MG63 (cell line): Measurements from ENCODE around the gene CILP2. TPM values are rescaled to one million over a fixed set of nuclear protein-coding genes. Genes with fewer than 3 reads are reported as not detected.

ENCODE experiments used
- DNase-seq: peaks from one replicate; pipeline ENCODE4 v3.0.0-alpha.2; 2020
- H3K27me3 ChIP-seq: fragments of 250-450 bp; sonication (Bioruptor Pico); 2 replicates; pipeline ENCODE4 v1.5.1; 2020; ENCODE audit warnings: mild to moderate bottlenecking, moderate library complexity
- H3K36me3 ChIP-seq: fragments of 250-450 bp; sonication (Bioruptor Pico); 2 replicates; pipeline ENCODE4 v1.5.1; 2020; ENCODE audit warnings: mild to moderate bottlenecking, moderate library complexity
- H3K4me3 ChIP-seq: fragments of 250-450 bp; sonication (Bioruptor Pico); 2 replicates; pipeline ENCODE4 v1.5.1; 2020; ENCODE audit warnings: mild to moderate bottlenecking, moderate library complexity
- H3K9me3 ChIP-seq: fragments of 250-450 bp; sonication (Bioruptor Pico); 2 replicates; pipeline ENCODE4 v1.5.1; 2020; ENCODE audit warnings: mild to moderate bottlenecking, moderate library complexity
- total RNA-seq: library from RNA; depleted of rRNA; stranded (reverse); fragments of >200 nt; shearing (Covaris generic); gene quantifications from 2 replicates; pipeline ENCODE4 v1.2.3, GENCODE V29; 2014; ENCODE audit warnings: low replicate concordance

CILP2 gene
- total RNA-seq, 1 experiment from 2014 or later, result 0.66 TPM

GRCh38 chr19:19566306-19566705 lies 28.2 kb downstream of the CILP2 start:
- DNase-seq, result no peak
- H3K9me3 ChIP-seq, result no peaks in the 10 kb centered on the region
- no peaks in the 10 kb centered on the region; the same call in none of the 2 replicates for H3K36me3 ChIP-seq
- no peak overlapping the region for H3K4me3 ChIP-seq
- no peaks in the 10 kb centered on the region for H3K27me3 ChIP-seq

GRCh38 chr19:19567391-19567790 lies 29.3 kb downstream of the CILP2 start:
- Histone ChIP-seq H3K27me3 (no peaks in the 10 kb centered on the region), H3K9me3 (no peaks in the 10 kb centered on the region), H3K36me3 (no peaks in the 10 kb centered on the region; the same call in none of the 2 replicates), H3K4me3 (no peak overlapping the region)
- no peak for DNase-seq

- Histone ChIP-seq H3K36me3 (no peaks in the 10 kb centered on the region; the same call in none of the 2 replicates), H3K9me3 (no peaks in the 10 kb centered on the region), H3K4me3 (no peak overlapping the region), H3K27me3 (no peaks in the 10 kb centered on the region)
- DNase-seq, result peak; percentile 55
Observed at GRCh38 chr19:19568802-19569756, 31.0 kb downstream of the CILP2 start.

GRCh38 chr19:19570571-19570970 lies 32.5 kb downstream of the CILP2 start:
- no peaks in the 10 kb centered on the region for H3K9me3 ChIP-seq
- no peak overlapping the region for H3K4me3 ChIP-seq
- no peak for DNase-seq
- H3K36me3 ChIP-seq, result no peaks in the 10 kb centered on the region; the same call in 1 of the 2 replicates
- no peaks in the 10 kb centered on the region for H3K27me3 ChIP-seq

- H3K36me3 ChIP-seq, result no peaks in the 10 kb centered on the region; the same call in 1 of the 2 replicates
- H3K4me3 ChIP-seq, result no peak overlapping the region
- no peaks in the 10 kb centered on the region for H3K27me3 ChIP-seq
- H3K9me3 ChIP-seq, result no peaks in the 10 kb centered on the region
- no peak for DNase-seq
Observed at GRCh38 chr19:19571071-19571786, 33.2 kb downstream of the CILP2 start.

- DNase-seq, result no peak
- no peaks in the 10 kb centered on the region for H3K36me3 ChIP-seq
- H3K27me3 ChIP-seq, result no peaks in the 10 kb centered on the region
- no peak overlapping the region for H3K4me3 ChIP-seq
- no peaks in the 10 kb centered on the region for H3K9me3 ChIP-seq
Observed at GRCh38 chr19:19575411-19575810, 37.3 kb downstream of the CILP2 start.

GRCh38 chr19:19578252-19578651 lies 40.2 kb downstream of the CILP2 start:
- no peaks in the 10 kb centered on the region for H3K9me3 ChIP-seq
- no peak overlapping the region for H3K4me3 ChIP-seq
- H3K27me3 ChIP-seq, result no peaks in the 10 kb centered on the region
- H3K36me3 ChIP-seq, result no peaks in the 10 kb centered on the region
- no peak for DNase-seq

GRCh38 chr19:19579533-19580361 lies 41.7 kb downstream of the CILP2 start:
- no peak overlapping the region for H3K4me3 ChIP-seq
- H3K36me3 ChIP-seq, result no peaks in the 10 kb centered on the region
- no peaks in the 10 kb centered on the region for H3K9me3 ChIP-seq
- no peaks in the 10 kb centered on the region for H3K27me3 ChIP-seq
- no peak for DNase-seq

GRCh38 chr19:19580418-19580817 lies 42.4 kb downstream of the CILP2 start:
- Histone ChIP-seq H3K36me3 (no peaks in the 10 kb centered on the region), H3K9me3 (no peaks in the 10 kb centered on the region), H3K4me3 (no peak overlapping the region), H3K27me3 (no peaks in the 10 kb centered on the region)
- no peak for DNase-seq

GRCh38 chr19:19581391-19581790 lies 43.3 kb downstream of the CILP2 start:
- Histone ChIP-seq H3K27me3 (no peaks in the 10 kb centered on the region), H3K9me3 (no peaks in the 10 kb centered on the region), H3K4me3 (no peak overlapping the region), H3K36me3 (no peaks in the 10 kb centered on the region)
- DNase-seq, result no peak

- no peak overlapping the region for H3K4me3 ChIP-seq
- no peaks in the 10 kb centered on the region for H3K36me3 ChIP-seq
- no peaks in the 10 kb centered on the region for H3K9me3 ChIP-seq
- no peaks in the 10 kb centered on the region for H3K27me3 ChIP-seq
- DNase-seq, result no peak
Observed at GRCh38 chr19:19582471-19582870, 44.4 kb downstream of the CILP2 start.

GRCh38 chr19:19584356-19584755 lies 46.3 kb downstream of the CILP2 start:
- no peaks in the 10 kb centered on the region for H3K36me3 ChIP-seq
- no peak for DNase-seq
- H3K9me3 ChIP-seq, result no peaks in the 10 kb centered on the region
- H3K4me3 ChIP-seq, result no peak overlapping the region
- H3K27me3 ChIP-seq, result no peaks in the 10 kb centered on the region

GRCh38 chr19:19587771-19588170 lies 49.7 kb downstream of the CILP2 start:
- Histone ChIP-seq H3K9me3 (no peaks in the 10 kb centered on the region), H3K4me3 (no peak overlapping the region), H3K27me3 (no peaks in the 10 kb centered on the region), H3K36me3 (no peaks in the 10 kb centered on the region)
- no peak for DNase-seq

GRCh38 chr19:19588546-19588945 lies 50.5 kb downstream of the CILP2 start:
- H3K4me3 ChIP-seq, result no peak overlapping the region
- no peaks in the 10 kb centered on the region for H3K27me3 ChIP-seq
- H3K9me3 ChIP-seq, result no peaks in the 10 kb centered on the region
- no peaks in the 10 kb centered on the region for H3K36me3 ChIP-seq
- no peak for DNase-seq

GRCh38 chr19:19591133-19591825 lies 53.2 kb downstream of the CILP2 start:
- Histone ChIP-seq H3K36me3 (no peaks in the 10 kb centered on the region), H3K9me3 (no peaks in the 10 kb centered on the region), H3K27me3 (no peaks in the 10 kb centered on the region), H3K4me3 (no peak overlapping the region)
- peak; percentile 97 for DNase-seq

GRCh38 chr19:19592690-19593089 lies 54.6 kb downstream of the CILP2 start:
- no peaks in the 10 kb centered on the region for H3K36me3 ChIP-seq
- H3K27me3 ChIP-seq, result no peaks in the 10 kb centered on the region
- DNase-seq, result no peak
- no peak overlapping the region for H3K4me3 ChIP-seq
- no peaks in the 10 kb centered on the region for H3K9me3 ChIP-seq
